Gastrocnemius medialis (tissue), 4 donors: ENCODE data around the gene XKR7. TPM values are rescaled to one million over a fixed set of nuclear protein-coding genes. Genes with fewer than 3 reads are reported as not detected.
A peak's percentile ranks its signal among the peaks of the same experiment; 100 is the strongest.
"Not testable (repeated sequence)": the region's sequence is repeated elsewhere in the genome, so short reads cannot be mapped to it uniquely, and the experiment has no call there.

ENCODE experiments used
- ATAC-seq, 2 donors: fragments of 150-250 bp; one replicate each; pipeline ENCODE4 v1.9.1; 2016
- DNase-seq, 2 donors: peaks; one replicate each; pipeline ENCODE4 v3.0.0-alpha.2; 2019
- H3K27ac ChIP-seq, 4 donors: fragments of 200-600 bp; sonication (generic); 1 replicate in 1 of 4; 2 replicates in 3 of 4; pipeline ENCODE4 v1.5.1; 2016 to 2018; ENCODE audit warnings: mild to moderate bottlenecking in 2 of 4, moderate library complexity in 1 of 4
- H3K27me3 ChIP-seq, 3 donors: fragments of 200-600 bp; sonication (generic) in 2 of 3; 1 replicate in 1 of 3; 2 replicates in 2 of 3; pipeline versions ENCODE4 v1.5.1 to v1.6.0; 2016 to 2019; ENCODE audit warnings: mild to moderate bottlenecking in 1 of 3, moderate library complexity in 1 of 3
- H3K36me3 ChIP-seq, 2 donors: fragments of 200-600 bp; sonication (generic) in 1 of 2; one replicate each; pipeline ENCODE4 v1.5.1; 2017 to 2018
- H3K4me1 ChIP-seq, 2 donors: fragments of 200-600 bp; sonication (generic) in 1 of 2; one replicate each; pipeline ENCODE4 v1.5.1; 2016 to 2017; ENCODE audit warnings: mild to moderate bottlenecking in 2 of 2
- H3K4me3 ChIP-seq, 4 donors: fragments of 200-600 bp; sonication (generic) in 3 of 4; 1 replicate in 1 of 4; 2 replicates in 3 of 4; pipeline ENCODE4 v1.5.1; 2016 to 2019; ENCODE audit warnings: mild to moderate bottlenecking in 2 of 4
- H3K9me3 ChIP-seq, 3 donors: fragments of 200-600 bp; sonication (generic) in 2 of 3; 1 replicate in 1 of 3; 2 replicates in 2 of 3; pipeline ENCODE4 v1.5.1; 2016 to 2019
- POLR2A ChIP-seq, 2 donors: fragments of 450-650 bp; IDR thresholded peaks; one replicate each; pipeline ENCODE4 v1.6.1; 2017; ENCODE audit warnings: antibody characterized with exemption in 2 of 2, mild to moderate bottlenecking in 2 of 2, moderate library complexity in 2 of 2
- in situ Hi-C, 4 donors: fragments of 200-750 bp; cut with MboI; loops; one replicate each; pipeline versions ENCODE4 v1.15.0 to v1.8.0; 2017; ENCODE audit warnings: low sequenced_read_pairs in 4 of 4
- intact Hi-C: fragments of 100-400 bp; cut with DNase I; formaldehyde crosslinking; loops from one replicate; pipeline ENCODE4 v1.15.1; 2023; ENCODE audit warnings: low total_unique reads
- total RNA-seq, 4 donors: library from RNA; depleted of rRNA; stranded (reverse); fragments of >200 nt; gene quantifications; one replicate each; pipeline versions ENCODE4 v1.1.0 to v1.2.3, GENCODE V29; 2016
- TF ChIP-seq, protein P1 (sequence below), 5 experiments: fragments of 450-650 bp in 3 of 5; fragments of 200-600 bp in 2 of 5; sonication (generic) in 2 of 5; IDR thresholded peaks in 4 of 5; conservative IDR thresholded peaks in 1 of 5; 1 replicate in 4 of 5; 2 replicates in 1 of 5; pipeline ENCODE4 v1.5.1; 2016 to 2019; ENCODE audit warnings: antibody characterized with exemption in 5 of 5, mild to moderate bottlenecking in 3 of 5, moderate library complexity in 3 of 5

XKR7 gene
- total RNA-seq, 4 donors from 2014 or later, result not detected

DNA sequence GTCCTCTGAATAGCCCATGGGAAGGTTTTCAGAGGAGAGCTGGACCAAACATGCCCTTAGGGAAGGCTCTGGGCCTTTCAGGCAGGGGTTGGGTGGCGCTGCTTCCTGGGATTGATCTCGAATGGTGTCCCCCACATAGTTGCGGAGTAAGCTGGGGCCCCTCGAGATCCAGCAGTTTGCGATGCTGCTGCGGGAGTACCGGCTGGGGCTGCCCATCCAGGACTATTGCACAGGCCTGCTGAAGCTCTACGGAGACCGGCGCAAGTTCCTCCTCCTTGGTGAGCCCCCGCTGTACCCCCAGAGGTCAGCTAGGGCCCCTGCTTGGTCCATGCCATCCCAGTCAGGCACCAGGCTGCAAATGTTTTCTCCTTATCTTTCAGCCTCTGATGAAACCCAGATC is 61.6 kb downstream of the XKR7 start:
- Histone ChIP-seq H3K36me3 (no peaks in the 10 kb centered on the region), H3K4me1 (peaks cover 0 to 3% of the 10 kb centered on the region in 2 donors), H3K27ac (no peak overlapping the region), H3K27me3 (peaks cover 6 to 10% (median 6%) of the 10 kb centered on the region in 3 donors), H3K4me3 (no peak overlapping the region), H3K9me3 (no peaks in the 10 kb centered on the region)
- ATAC-seq, result no peak
- no peak for TF ChIP-seq POLR2A (IDR thresholded peaks at IDR 0.05)
- TF ChIP-seq, protein P1, sequence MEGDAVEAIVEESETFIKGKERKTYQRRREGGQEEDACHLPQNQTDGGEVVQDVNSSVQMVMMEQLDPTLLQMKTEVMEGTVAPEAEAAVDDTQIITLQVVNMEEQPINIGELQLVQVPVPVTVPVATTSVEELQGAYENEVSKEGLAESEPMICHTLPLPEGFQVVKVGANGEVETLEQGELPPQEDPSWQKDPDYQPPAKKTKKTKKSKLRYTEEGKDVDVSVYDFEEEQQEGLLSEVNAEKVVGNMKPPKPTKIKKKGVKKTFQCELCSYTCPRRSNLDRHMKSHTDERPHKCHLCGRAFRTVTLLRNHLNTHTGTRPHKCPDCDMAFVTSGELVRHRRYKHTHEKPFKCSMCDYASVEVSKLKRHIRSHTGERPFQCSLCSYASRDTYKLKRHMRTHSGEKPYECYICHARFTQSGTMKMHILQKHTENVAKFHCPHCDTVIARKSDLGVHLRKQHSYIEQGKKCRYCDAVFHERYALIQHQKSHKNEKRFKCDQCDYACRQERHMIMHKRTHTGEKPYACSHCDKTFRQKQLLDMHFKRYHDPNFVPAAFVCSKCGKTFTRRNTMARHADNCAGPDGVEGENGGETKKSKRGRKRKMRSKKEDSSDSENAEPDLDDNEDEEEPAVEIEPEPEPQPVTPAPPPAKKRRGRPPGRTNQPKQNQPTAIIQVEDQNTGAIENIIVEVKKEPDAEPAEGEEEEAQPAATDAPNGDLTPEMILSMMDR (IDR thresholded peaks at IDR 0.05 in 4 of 5, conservative IDR thresholded peaks at IDR 0.05 in 1 of 5), result no peak
- intact Hi-C loops, result no loop called here
- in situ Hi-C loops, result no loop called here
- no peak for DNase-seq

DNA sequence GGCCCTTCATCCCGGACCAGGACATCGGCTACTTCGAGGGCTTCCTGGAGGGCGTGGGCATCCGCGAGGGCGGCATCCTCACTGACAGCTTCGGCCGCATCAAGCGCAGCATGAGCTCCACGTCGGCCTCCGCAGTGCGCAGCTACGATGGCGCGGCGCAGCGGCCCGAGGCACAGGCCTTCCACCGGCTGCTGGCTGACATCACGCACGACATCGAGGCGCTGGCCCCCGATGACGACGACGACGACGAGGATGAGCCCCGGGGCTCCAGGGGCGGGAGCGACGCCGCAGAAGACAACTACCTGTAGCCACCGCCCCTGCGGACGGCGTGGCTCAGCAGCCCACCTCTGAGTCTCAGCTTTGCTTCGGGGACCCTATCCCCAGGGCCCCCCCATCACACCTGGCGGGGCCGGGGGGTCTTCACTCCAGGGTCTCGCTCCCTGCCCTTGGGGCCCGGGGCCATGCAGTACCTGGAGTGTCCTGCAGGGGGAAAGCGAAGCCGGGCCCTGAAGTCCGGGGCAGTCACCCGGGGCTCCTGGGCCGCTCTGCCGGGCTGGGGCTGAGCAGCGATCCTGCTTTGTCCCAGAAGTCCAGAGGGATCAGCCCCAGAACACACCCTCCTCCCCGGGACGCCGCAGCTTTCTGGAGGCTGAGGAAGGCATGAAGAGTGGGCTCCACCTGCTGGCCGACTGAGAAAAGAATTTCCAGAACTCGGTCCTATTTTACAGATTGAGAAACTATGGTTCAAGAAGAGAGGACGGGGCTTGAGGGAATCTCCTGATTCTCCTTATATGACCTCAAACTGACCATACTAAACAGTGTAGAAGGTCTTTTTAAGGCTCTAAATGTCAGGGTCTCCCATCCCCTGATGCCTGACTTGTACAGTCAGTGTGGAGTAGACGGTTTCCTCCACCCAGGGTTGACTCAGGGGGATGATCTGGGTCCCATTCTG is 63.3 kb downstream of the XKR7 start:
- no peak for TF ChIP-seq POLR2A (IDR thresholded peaks at IDR 0.05)
- TF ChIP-seq, protein P1 (IDR thresholded peaks at IDR 0.05 in 4 of 5, conservative IDR thresholded peaks at IDR 0.05 in 1 of 5), result peak; percentile 79 to 89 (median 88)
- Histone ChIP-seq H3K27me3 (peaks cover 8 to 12% (median 12%) of the 10 kb centered on the region in 3 donors), H3K4me3 (peak overlapping the region; percentile 25 to 43 (median 35)), H3K36me3 (no peaks in the 10 kb centered on the region), H3K4me1 (peaks cover 0 to 3% of the 10 kb centered on the region in 2 donors), H3K27ac (no peak overlapping the region), H3K9me3 (no peaks in the 10 kb centered on the region)
- ATAC-seq (peak; percentile 71 to 80), DNase-seq (peak; percentile 40 to 56)
- in situ Hi-C loops, result loop anchor here in 2 of 4 donors (10.0 kb wide), 2 partner anchors 176 to 206 kb away; no protein-coding TSS in a partner anchor
- intact Hi-C loops, result loop anchor here (1.0 to 5.0 kb wide), 4 partner anchors 61 to 207 kb away; partner anchors contain the start of gene PDRG1

DNA sequence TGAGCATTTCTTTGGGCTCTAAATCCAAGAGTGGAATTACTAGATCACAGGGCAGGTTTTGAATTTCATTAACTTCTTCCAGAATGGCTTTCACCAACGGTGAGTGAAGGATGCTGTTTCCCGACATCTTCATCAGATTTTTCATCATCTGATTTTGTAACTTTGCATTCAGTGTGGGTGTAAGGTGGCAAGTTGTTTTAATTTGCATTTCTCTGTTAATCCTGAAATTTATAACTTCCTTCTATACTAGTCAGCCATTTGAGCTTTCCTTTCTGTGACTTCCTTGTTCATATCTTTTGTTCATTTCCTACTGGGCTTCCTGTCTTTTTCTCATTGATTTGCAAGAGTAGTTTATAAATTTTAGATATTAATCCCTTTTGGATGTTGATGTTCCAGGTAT is 65.4 kb downstream of the XKR7 start:
- DNase-seq (no peak), ATAC-seq (no peak)
- Histone ChIP-seq H3K27me3 (peaks cover 12 to 18% (median 16%) of the 10 kb centered on the region in 3 donors), H3K9me3 (no peaks in the 10 kb centered on the region), H3K36me3 (no peaks in the 10 kb centered on the region), H3K4me3 (no peak overlapping the region), H3K4me1 (peaks cover 0 to 3% of the 10 kb centered on the region in 2 donors), H3K27ac (no peak overlapping the region)
- in situ Hi-C loops (loop anchor here in 2 of 4 donors (10.0 kb wide), 2 partner anchors 179 to 209 kb away; no protein-coding TSS in a partner anchor), intact Hi-C loops (loop anchor here (5.0 kb wide), 2 partner anchors 59 to 181 kb away; no protein-coding TSS in a partner anchor)
- TF ChIP-seq POLR2A (IDR thresholded peaks at IDR 0.05), result no peak

DNA sequence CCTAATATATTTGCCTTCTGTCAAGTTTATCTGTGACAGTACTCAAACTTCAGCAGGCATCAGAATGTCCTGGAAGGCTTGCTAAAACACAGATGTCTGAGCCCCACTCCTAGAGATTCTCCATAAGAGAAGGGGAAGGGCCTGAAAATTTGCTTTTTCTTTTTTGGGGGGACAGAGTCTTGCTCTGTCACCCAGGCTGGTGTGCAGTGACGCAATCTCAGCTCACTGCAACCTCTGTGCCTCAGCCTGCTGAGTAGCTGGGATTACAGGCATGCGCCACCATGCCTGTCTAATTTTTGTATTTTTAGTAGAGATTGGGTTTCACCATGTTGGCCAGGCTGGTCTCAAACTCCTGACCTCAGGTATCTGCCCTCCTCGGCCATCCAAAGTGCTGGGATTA is 65.8 kb downstream of the XKR7 start:
- peaks cover 12 to 18% (median 16%) of the 10 kb centered on the region in 3 donors for H3K27me3 ChIP-seq
- in situ Hi-C loops (loop anchor here in 2 of 4 donors (10.0 kb wide), 2 partner anchors 179 to 209 kb away; no protein-coding TSS in a partner anchor), intact Hi-C loops (loop anchor here (5.0 kb wide), 2 partner anchors 59 to 181 kb away; no protein-coding TSS in a partner anchor)
- not testable (repeated sequence) for H3K4me3 ChIP-seq, H3K27ac ChIP-seq, H3K4me1 ChIP-seq, DNase-seq, H3K36me3 ChIP-seq, ATAC-seq, H3K9me3 ChIP-seq

DNA sequence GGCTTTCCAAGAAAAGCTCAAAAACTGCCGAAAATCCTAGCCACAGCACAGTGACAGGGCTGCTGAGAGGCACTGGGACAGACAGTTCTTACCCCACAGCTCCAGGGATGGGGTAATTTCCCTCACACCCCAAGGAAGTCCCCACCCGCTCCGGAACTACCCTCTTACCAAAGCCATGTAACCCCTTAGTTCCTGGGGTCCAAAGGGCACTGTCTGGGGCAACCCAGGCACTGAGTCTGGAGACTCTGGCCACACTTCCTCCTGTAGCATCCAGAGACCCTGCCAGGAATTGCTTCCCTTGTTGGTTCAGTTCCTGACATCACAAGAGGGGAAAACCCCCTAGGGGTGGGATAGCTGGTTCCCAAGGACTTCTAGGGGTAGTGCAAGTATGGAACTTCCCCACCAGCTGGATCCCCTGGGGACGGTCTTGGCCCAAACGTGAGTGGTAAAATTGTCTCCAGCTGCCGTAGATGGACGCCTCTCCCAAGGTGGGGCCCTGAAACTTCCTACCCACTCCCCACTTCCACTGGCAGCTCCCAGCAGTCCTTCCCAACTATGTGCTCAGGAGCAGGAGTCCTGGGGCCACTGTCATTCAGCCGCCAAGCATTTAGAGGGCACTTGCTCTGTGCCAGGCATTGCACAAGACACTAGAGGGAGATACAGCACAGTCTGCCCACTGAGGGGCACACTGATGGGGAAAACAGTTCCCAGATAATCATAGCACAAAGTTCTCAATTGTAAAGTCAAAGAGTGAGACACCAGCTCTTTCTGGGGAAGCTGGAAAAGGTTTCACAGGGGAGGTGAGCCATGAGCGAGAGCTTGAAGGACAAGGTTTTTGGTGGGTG is 66.9 kb downstream of the XKR7 start:
- intact Hi-C loops, result loop anchor here (5.0 kb wide), 2 partner anchors 57 to 183 kb away; no protein-coding TSS in a partner anchor
- ATAC-seq (no peak), DNase-seq (no peak)
- Histone ChIP-seq H3K9me3 (no peaks in the 10 kb centered on the region), H3K4me3 (no peak overlapping the region), H3K36me3 (no peaks in the 10 kb centered on the region), H3K4me1 (peaks cover 0 to 3% of the 10 kb centered on the region in 2 donors), H3K27ac (no peak overlapping the region), H3K27me3 (peaks cover 12 to 18% (median 16%) of the 10 kb centered on the region in 3 donors)
- TF ChIP-seq POLR2A (IDR thresholded peaks at IDR 0.05), result no peak
- TF ChIP-seq, protein P1 (IDR thresholded peaks at IDR 0.05 in 4 of 5, conservative IDR thresholded peaks at IDR 0.05 in 1 of 5), result no peak
- in situ Hi-C loops, result loop anchor here in 2 of 4 donors (10.0 kb wide), 2 partner anchors 180 to 210 kb away; no protein-coding TSS in a partner anchor
